ENCODE results near the gene ISL1.

The ISL1 gene

GRCh38 chr5:51387884-51388275, 4.6 kb downstream of the ISL1 start:
- DNase-seq, result no peak

GRCh38 chr5:51388488-51389287, 5.4 kb downstream of the ISL1 start:
- DNase-seq, result no peak

- DNase-seq, result no peak
These were observed 6.0 kb downstream of the ISL1 start for GRCh38 chr5:51389288-51389576.

GRCh38 chr5:51389577-51390463, 6.6 kb downstream of the ISL1 start:
- no peak for DNase-seq

GRCh38 chr5:51391175-51391574, 7.9 kb downstream of the ISL1 start:
- DNase-seq, result no peak

- DNase-seq, result no peak
These were observed 9.5 kb downstream of the ISL1 start for GRCh38 chr5:51392689-51393199.

- no peak for DNase-seq
These were observed 11.4 kb downstream of the ISL1 start for GRCh38 chr5:51394609-51395008.

GRCh38 chr5:51395245-51395644, 12.0 kb downstream of the ISL1 start:
- DNase-seq, result no peak

- DNase-seq, result no peak
These were observed 12.6 kb downstream of the ISL1 start for GRCh38 chr5:51395666-51396356.

GRCh38 chr5:51396797-51397196, 13.5 kb downstream of the ISL1 start:
- no peak for DNase-seq

GRCh38 chr5:51397996-51398395, 14.7 kb downstream of the ISL1 start:
- no peak for DNase-seq

GRCh38 chr5:51398875-51399642, 15.8 kb downstream of the ISL1 start:
- DNase-seq, result no peak

- no peak for DNase-seq
These were observed 16.4 kb downstream of the ISL1 start for GRCh38 chr5:51399643-51400006.

- DNase-seq, result no peak
These were observed 21.0 kb downstream of the ISL1 start for GRCh38 chr5:51404255-51404654.

- DNase-seq, result no peak
These were observed 28.7 kb downstream of the ISL1 start for GRCh38 chr5:51411921-51412325.

GRCh38 chr5:51414516-51414915, 31.3 kb downstream of the ISL1 start:
- DNase-seq, result no peak

GRCh38 chr5:51416149-51416548, 32.9 kb downstream of the ISL1 start:
- no peak for DNase-seq

- DNase-seq, result no peak
These were observed 49.9 kb downstream of the ISL1 start for GRCh38 chr5:51433052-51433710.

- no peak for DNase-seq
These were observed 56.0 kb downstream of the ISL1 start for GRCh38 chr5:51439232-51439631.
